Effector memory CD8-positive, alpha-beta T cell (primary cell): ENCODE data around the gene DSCAML1.
A peak's percentile ranks its signal among the peaks of the same experiment; 100 is the strongest.

Experiments
- ATAC-seq: fragments of 150-1000 bp; cut with Tn5 transposase; replicated peaks from 2 replicates; pipeline ENCODE4 v1.10.0; 2021; ENCODE audit warnings: mild to moderate bottlenecking, moderate library complexity
- DNase-seq, 3 experiments: peaks; one replicate each; pipeline ENCODE4 v3.0.0; 2021
- H3K27ac Mint-ChIP-seq, 2 donors: one replicate each; pipeline ENCODE4 v1.8.0; 2022; ENCODE audit warnings: mild to moderate bottlenecking in 2 of 2, mixed read lengths in 2 of 2, moderate library complexity in 2 of 2
- H3K27me3 Mint-ChIP-seq, 2 donors: one replicate each; pipeline ENCODE4 v1.8.0; 2022; ENCODE audit warnings: mixed read lengths in 2 of 2
- H3K36me3 Mint-ChIP-seq: one replicate; pipeline ENCODE4 v1.8.0; 2022; ENCODE audit warnings: mild to moderate bottlenecking, moderate library complexity, mixed read lengths; ENCODE audit not compliant: insufficient read depth
- H3K4me1 Mint-ChIP-seq, 2 donors: one replicate each; pipeline ENCODE4 v1.8.0; 2022; ENCODE audit warnings: low read depth in 2 of 2, mixed read lengths in 2 of 2
- H3K4me3 Mint-ChIP-seq, 2 donors: one replicate each; pipeline ENCODE4 v1.8.0; 2022; ENCODE audit warnings: mild to moderate bottlenecking in 2 of 2, mixed read lengths in 2 of 2, moderate library complexity in 2 of 2
- H3K9me3 Mint-ChIP-seq, 2 donors: one replicate each; pipeline ENCODE4 v1.8.0; 2022; ENCODE audit warnings: mixed read lengths in 2 of 2

Gene DSCAML1

DNA sequence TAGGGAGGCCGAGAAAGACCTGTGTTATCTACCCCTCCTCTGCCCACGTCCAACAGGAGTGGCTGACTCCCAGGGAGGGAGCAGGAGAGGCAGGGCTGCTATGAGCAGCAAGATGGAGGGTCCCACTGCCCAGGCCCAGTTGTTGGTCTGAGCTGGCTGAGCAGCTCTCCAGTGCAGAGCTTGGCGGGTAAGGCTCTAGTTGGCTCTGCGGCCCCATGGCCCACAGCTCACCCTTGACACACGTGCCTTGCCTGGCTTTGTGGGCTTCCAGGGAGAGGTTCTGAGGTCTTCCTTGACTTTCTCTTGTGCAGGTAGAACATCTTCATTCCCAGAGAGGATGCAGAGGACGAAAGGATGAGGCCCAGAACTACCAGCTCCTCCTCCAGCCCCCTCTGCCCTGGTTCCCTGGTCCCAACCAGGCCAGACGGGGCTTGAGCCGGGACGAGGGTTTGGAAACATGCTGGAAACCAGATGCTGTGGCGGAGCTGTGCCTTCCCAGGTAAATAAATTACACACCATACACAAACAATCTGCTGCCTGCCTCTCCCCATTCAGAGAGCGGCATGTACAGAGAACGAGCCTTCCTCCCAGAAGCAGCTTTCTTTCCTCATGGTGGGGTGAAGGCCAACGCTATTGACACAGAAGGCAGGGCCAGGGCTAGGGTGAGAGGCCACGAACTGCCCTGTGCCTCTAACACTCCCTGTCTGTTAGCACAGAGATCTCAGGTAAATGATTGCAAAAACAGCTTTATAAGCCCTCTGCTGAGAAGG lies 48.1 kb downstream of the DSCAML1 start:
- no peak overlapping the region for H3K4me3 Mint-ChIP-seq

DNA sequence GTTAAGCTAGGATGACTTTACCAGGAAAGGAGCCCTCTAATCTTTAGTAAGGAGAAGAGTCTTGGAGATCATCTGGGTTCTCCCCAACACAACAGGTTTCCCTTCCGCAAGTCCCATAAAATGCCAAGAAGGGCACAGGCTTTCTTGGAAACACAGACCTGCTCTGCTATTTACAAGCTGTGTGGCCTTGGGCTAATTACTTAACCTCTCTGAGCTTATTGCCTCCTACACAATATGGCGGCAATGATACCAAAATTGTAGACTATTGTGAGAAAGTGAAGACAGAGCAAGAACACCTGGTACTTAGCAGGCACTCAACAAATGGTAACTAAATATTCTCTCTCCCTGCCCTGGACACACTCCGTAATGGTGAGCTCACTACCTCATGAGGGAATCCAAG lies 49.1 kb downstream of the DSCAML1 start:
- H3K36me3 Mint-ChIP-seq, result peaks cover 2% of the 10 kb centered on the region
- no peak for DNase-seq
- no peak overlapping the region for H3K27ac Mint-ChIP-seq
- H3K9me3 Mint-ChIP-seq, result no peaks in the 10 kb centered on the region
- no peak overlapping the region for H3K4me3 Mint-ChIP-seq
- H3K4me1 Mint-ChIP-seq, result peaks cover 7 to 11% of the 10 kb centered on the region in 2 donors
- H3K27me3 Mint-ChIP-seq, result peaks cover 22 to 51% of the 10 kb centered on the region in 2 donors
- no peak for ATAC-seq

More for the DNA sequence above, 48.1 kb downstream of the DSCAML1 start:
- ATAC-seq (no peak), DNase-seq (no peak)
- Mint-ChIP-seq H3K4me1 (peaks cover 0 to under 1% of the 10 kb centered on the region in 2 donors), H3K36me3 (peaks cover 2% of the 10 kb centered on the region), H3K27ac (no peak overlapping the region), H3K9me3 (no peaks in the 10 kb centered on the region), H3K27me3 (peaks cover 11 to 46% of the 10 kb centered on the region in 2 donors)

DNA sequence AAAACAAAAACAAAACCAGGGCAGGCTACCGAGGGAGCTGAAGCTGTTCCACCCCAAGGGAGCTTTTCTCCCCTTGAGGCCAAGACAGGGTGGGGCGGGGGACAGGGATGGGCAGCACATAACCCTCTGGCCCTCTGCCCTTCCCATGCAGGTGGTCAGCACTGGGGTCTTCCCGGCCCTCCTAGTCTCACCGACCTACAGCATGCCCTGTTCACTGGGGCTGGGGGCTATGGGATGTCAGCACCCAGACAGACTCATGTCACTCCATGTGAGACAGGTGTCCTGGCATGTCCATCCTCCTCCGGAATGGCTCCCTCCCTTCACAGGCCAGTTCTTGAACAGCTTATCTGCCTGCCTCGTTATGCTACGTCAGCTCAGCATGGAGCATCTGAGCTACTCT lies 51.7 kb downstream of the DSCAML1 start:
- H3K4me1 Mint-ChIP-seq, result peaks cover 7 to 12% of the 10 kb centered on the region in 2 donors
- no peak overlapping the region for H3K4me3 Mint-ChIP-seq
- peaks cover 2% of the 10 kb centered on the region for H3K36me3 Mint-ChIP-seq
- peaks cover 0 to 1% of the 10 kb centered on the region in 2 donors for H3K9me3 Mint-ChIP-seq
- DNase-seq (no peak), ATAC-seq (no peak)
- no peak overlapping the region for H3K27ac Mint-ChIP-seq
- H3K27me3 Mint-ChIP-seq, result peaks cover 35 to 76% of the 10 kb centered on the region in 2 donors

GRCh38 chr11:117744471-117745150 lies 52.4 kb downstream of the DSCAML1 start:
- peaks cover 2% of the 10 kb centered on the region for H3K36me3 Mint-ChIP-seq
- H3K4me1 Mint-ChIP-seq, result peaks cover 7 to 12% of the 10 kb centered on the region in 2 donors
- ATAC-seq (no peak), DNase-seq (no peak)
- no peak overlapping the region for H3K27ac Mint-ChIP-seq
- H3K9me3 Mint-ChIP-seq, result peaks cover 0 to 1% of the 10 kb centered on the region in 2 donors
- H3K27me3 Mint-ChIP-seq, result peaks cover 33 to 78% of the 10 kb centered on the region in 2 donors
- H3K4me3 Mint-ChIP-seq, result no peak overlapping the region

DNA sequence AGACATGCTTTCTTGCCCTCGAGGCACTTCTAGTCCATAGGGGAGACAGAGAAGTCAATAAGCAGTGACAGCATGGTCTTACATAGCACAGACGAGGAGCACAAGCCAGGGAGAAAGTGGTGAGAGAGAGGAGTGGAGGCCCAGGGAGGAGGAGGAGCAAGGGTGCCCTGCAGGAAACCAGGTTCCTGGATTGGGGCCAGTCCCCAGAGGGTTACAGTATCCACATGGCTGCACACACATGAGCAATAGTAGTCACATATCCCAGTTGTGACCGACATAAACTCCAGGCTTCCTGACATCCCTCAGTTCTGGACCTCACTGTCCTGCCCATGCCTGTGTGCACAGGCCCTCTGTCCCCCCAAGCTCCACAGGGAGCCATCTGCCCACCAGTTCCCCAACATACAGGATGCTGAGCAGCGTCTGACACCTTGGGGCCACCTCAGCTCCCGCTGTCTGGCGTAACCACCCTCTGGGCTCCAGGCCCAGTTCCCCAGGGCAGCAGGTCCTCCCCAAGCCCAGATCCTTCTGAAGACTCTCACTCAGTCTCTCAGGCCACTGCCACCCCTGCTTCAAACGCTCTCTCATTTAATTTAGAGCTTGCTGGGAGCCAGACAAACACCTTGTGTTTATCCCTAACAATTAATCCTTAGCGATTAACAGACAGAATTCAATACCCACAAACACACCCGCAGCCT lies 53.7 kb downstream of the DSCAML1 start:
- Mint-ChIP-seq H3K27me3 (peaks cover 33 to 85% of the 10 kb centered on the region in 2 donors), H3K27ac (no peak overlapping the region), H3K9me3 (peaks cover 0 to 1% of the 10 kb centered on the region in 2 donors), H3K36me3 (no peaks in the 10 kb centered on the region), H3K4me3 (no peak overlapping the region), H3K4me1 (peaks cover 7 to 12% of the 10 kb centered on the region in 2 donors)
- DNase-seq (peak in 1 of 3 experiments; percentile 18), ATAC-seq (no peak)

- H3K4me1 Mint-ChIP-seq, result peaks cover 1 to 6% of the 10 kb centered on the region in 2 donors
- ATAC-seq (no peak), DNase-seq (no peak)
- H3K27ac Mint-ChIP-seq, result no peak overlapping the region
- no peak overlapping the region for H3K4me3 Mint-ChIP-seq
- peaks cover 0 to 1% of the 10 kb centered on the region in 2 donors for H3K9me3 Mint-ChIP-seq
- H3K36me3 Mint-ChIP-seq, result peaks cover 5% of the 10 kb centered on the region
- H3K27me3 Mint-ChIP-seq, result peaks cover 47 to 88% of the 10 kb centered on the region in 2 donors
Observed at GRCh38 chr11:117738246-117738957, 58.6 kb downstream of the DSCAML1 start.

DNA sequence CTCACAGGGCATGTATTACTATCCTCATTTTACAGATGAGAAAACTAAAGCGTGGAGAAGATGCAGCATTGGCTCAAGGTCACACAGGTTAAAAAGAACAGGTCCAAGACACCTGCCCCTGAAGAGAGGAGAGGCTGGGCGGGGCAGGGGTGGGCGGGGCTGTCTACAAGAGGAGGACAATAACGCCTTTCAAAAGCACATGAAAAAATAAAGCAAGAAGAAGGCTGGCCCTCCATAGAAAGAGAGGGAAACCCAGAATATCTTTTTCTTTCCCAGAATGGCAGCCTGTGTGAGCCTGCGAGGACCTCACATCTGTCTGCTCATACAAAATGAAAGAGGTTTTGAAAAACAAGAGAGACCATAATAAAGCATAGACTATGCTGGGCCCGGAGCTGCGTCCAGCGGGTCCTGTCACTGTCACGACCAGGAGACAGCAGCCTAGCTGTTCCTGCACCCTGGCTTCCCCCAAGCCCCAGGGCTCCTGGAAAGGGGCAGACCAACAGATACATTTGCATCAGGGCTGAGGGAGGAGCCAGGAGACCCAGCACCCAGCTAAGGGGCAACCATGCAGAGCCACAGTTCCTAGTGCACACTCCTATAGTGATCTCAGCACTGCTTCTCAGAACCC lies 61.6 kb downstream of the DSCAML1 start:
- H3K4me1 Mint-ChIP-seq, result no peaks in the 10 kb centered on the region
- no peak overlapping the region for H3K4me3 Mint-ChIP-seq
- no peak for ATAC-seq
- no peak for DNase-seq
- H3K27me3 Mint-ChIP-seq, result peaks cover 36 to 69% of the 10 kb centered on the region in 2 donors
- H3K36me3 Mint-ChIP-seq, result peaks cover 5% of the 10 kb centered on the region
- H3K27ac Mint-ChIP-seq, result no peak overlapping the region
- H3K9me3 Mint-ChIP-seq, result no peaks in the 10 kb centered on the region

DNA sequence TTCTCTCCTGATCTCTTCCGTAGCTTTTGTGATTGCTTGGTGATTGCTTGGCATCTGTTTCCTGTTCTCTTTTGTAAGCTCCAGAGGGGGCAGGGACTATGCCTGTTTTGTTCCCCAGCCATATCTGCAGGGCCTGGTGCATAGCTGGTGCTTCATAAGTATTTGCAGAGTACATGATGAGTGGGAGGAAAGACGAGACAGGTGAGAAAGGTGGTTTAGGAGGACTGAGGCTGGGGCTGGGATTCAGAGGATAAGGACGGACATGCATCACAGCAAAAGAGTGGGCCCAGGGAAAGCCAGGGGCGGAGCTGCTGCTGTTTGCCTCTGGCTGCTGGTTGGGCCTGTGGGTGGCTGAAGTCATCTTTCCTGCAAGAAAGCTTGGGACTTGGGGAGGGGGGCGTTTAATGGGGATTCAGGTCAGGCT lies 62.4 kb downstream of the DSCAML1 start:
- no peaks in the 10 kb centered on the region for H3K9me3 Mint-ChIP-seq
- peaks cover 5% of the 10 kb centered on the region for H3K36me3 Mint-ChIP-seq
- H3K27ac Mint-ChIP-seq, result no peak overlapping the region
- ATAC-seq (no peak), DNase-seq (no peak)
- no peaks in the 10 kb centered on the region for H3K4me1 Mint-ChIP-seq
- no peak overlapping the region for H3K4me3 Mint-ChIP-seq
- peaks cover 36 to 60% of the 10 kb centered on the region in 2 donors for H3K27me3 Mint-ChIP-seq

DNA sequence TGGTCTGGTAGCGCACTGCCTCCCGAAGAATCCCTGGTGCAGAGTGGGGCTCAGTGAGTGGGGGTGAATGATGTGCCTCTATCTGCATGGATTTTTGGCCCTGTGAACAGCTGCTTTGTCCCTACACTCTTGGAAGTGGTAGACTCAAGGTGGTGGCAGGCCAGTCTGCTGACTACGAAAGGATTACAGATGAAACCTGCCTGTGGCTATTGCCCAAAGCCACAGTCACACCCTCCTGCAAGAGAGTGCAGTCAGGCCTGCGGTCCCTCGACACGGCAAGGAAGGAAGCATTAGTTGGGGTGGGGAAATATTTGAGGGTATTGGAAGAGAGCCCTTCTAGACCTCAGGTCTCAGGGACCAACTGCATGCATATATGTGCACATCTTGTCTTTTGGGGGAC lies 63.7 kb downstream of the DSCAML1 start:
- H3K4me3 Mint-ChIP-seq, result no peak overlapping the region
- H3K36me3 Mint-ChIP-seq, result peaks cover 5% of the 10 kb centered on the region
- ATAC-seq (no peak), DNase-seq (no peak)
- H3K27me3 Mint-ChIP-seq, result peaks cover 36 to 47% of the 10 kb centered on the region in 2 donors
- no peaks in the 10 kb centered on the region for H3K9me3 Mint-ChIP-seq
- no peaks in the 10 kb centered on the region for H3K4me1 Mint-ChIP-seq
- H3K27ac Mint-ChIP-seq, result no peak overlapping the region

DNA sequence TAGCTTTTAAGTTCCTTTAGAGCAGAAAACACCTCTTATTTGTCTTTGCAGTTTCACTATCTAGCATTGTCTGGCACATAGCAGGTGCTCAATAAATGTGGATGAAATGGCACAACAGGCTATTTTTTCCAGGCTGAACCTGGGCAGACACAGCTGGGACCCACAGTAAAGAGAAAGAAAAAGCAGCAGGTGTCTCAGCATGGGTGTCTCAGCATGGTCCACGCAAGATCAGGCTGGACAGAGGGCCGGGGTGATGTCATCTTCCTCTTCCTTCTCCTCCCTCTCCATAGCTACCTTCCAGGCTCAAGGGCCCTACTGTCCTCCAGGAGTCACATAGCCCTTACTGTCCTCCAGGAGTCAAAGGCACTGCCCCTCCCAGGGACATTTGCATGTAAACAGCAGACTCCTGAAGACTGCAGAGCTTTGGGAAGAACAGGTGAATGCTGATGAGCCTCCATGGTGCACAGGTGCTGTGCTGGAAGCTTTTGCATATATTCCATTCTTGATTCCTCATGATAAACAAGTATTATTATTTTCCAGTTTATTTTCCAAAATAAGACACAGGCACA lies 65.2 kb downstream of the DSCAML1 start:
- DNase-seq, result no peak
- Mint-ChIP-seq H3K9me3 (no peaks in the 10 kb centered on the region), H3K36me3 (peaks cover under 1% of the 10 kb centered on the region), H3K27me3 (peaks cover 21 to 42% of the 10 kb centered on the region in 2 donors), H3K4me3 (no peak overlapping the region), H3K27ac (no peak overlapping the region), H3K4me1 (no peaks in the 10 kb centered on the region)
- ATAC-seq, result no peak

GRCh38 chr11:117730208-117730800 lies 66.7 kb downstream of the DSCAML1 start:
- Mint-ChIP-seq H3K27me3 (peaks cover 25 to 41% of the 10 kb centered on the region in 2 donors), H3K36me3 (peaks cover 2% of the 10 kb centered on the region), H3K4me1 (no peaks in the 10 kb centered on the region), H3K27ac (no peak overlapping the region), H3K9me3 (no peaks in the 10 kb centered on the region), H3K4me3 (no peak overlapping the region)
- no peak for DNase-seq
- no peak for ATAC-seq

- Mint-ChIP-seq H3K36me3 (peaks cover 5% of the 10 kb centered on the region), H3K4me3 (no peak overlapping the region), H3K4me1 (peaks cover 0 to 2% of the 10 kb centered on the region in 2 donors), H3K27ac (no peak overlapping the region), H3K9me3 (no peaks in the 10 kb centered on the region), H3K27me3 (peaks cover 26 to 46% of the 10 kb centered on the region in 2 donors)
- DNase-seq (no peak), ATAC-seq (no peak)
Observed at GRCh38 chr11:117725048-117725734, 71.8 kb downstream of the DSCAML1 start.
